ENCODE data around the gene GFPT2. TPM values are rescaled to one million over a fixed set of nuclear protein-coding genes. Genes with fewer than 3 reads are reported as not detected.

The GFPT2 gene
- total RNA-seq, 1 donor from 2014 or later, result 17.6 TPM

DNA sequence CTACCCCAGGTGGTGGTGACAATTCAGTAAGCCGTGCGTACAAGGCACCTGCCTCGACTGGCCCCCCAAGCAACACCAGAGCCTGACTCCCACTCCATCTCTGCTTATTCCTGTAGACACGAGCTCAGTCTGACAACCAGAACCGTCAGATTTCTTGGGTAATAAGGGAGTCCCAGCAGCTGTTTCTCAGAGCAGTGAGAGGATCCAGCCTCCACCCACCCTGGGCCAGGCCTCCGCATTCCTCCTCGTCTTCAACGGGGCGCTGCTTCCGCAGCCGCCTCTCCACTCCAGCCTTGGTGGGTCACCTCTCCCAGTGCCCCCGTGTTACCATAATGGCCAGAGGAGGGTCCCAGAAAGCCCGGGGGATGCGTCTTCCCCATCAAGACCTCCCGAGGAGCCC is 27.7 kb upstream of the GFPT2 start:
- no peak for DNase-seq (ENCODE audit: extremely low spot score, unreplicated experiment)
- H3K27ac Mint-ChIP-seq, result no peak overlapping the region

DNA sequence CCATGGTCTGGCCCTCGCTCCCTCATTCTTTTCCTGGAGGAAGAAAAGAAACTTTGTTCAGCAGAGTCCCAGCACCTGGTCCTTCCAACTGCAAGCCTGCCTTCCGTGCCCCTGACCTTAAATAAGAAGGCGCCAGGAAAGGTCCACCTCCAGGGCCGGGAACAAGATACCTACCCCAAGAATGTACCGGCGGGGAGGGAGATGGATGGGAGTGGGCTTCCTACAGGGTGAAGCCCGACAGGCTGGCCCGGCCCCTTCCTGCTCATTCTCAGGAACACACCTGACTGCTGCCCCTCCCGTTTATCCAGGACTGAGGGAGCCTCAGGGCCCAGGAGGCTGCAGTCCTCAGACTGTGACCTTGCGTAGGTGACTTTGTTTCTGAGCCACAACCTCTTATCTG is 27.3 kb upstream of the GFPT2 start:
- TF ChIP-seq, protein P1, sequence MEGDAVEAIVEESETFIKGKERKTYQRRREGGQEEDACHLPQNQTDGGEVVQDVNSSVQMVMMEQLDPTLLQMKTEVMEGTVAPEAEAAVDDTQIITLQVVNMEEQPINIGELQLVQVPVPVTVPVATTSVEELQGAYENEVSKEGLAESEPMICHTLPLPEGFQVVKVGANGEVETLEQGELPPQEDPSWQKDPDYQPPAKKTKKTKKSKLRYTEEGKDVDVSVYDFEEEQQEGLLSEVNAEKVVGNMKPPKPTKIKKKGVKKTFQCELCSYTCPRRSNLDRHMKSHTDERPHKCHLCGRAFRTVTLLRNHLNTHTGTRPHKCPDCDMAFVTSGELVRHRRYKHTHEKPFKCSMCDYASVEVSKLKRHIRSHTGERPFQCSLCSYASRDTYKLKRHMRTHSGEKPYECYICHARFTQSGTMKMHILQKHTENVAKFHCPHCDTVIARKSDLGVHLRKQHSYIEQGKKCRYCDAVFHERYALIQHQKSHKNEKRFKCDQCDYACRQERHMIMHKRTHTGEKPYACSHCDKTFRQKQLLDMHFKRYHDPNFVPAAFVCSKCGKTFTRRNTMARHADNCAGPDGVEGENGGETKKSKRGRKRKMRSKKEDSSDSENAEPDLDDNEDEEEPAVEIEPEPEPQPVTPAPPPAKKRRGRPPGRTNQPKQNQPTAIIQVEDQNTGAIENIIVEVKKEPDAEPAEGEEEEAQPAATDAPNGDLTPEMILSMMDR (conservative IDR thresholded peaks at IDR 0.05), result no peak
- Mint-ChIP-seq H3K27me3 (no peaks in the 10 kb centered on the region), H3K4me1 (ENCODE audit: unreplicated experiment) (peaks cover 5% of the 10 kb centered on the region), H3K9me3 (no peaks in the 10 kb centered on the region), H3K27ac (no peak overlapping the region), H3K36me3 (no peaks in the 10 kb centered on the region), H3K4me3 (no peak overlapping the region)
- no peak for DNase-seq (ENCODE audit: extremely low spot score, unreplicated experiment)

More for the DNA sequence above, 27.7 kb upstream of the GFPT2 start:
- Mint-ChIP-seq H3K36me3 (no peaks in the 10 kb centered on the region), H3K9me3 (no peaks in the 10 kb centered on the region), H3K27me3 (no peaks in the 10 kb centered on the region), H3K4me3 (no peak overlapping the region), H3K4me1 (ENCODE audit: unreplicated experiment) (peaks cover 5% of the 10 kb centered on the region)
- TF ChIP-seq, protein P1 (conservative IDR thresholded peaks at IDR 0.05), result no peak

DNA sequence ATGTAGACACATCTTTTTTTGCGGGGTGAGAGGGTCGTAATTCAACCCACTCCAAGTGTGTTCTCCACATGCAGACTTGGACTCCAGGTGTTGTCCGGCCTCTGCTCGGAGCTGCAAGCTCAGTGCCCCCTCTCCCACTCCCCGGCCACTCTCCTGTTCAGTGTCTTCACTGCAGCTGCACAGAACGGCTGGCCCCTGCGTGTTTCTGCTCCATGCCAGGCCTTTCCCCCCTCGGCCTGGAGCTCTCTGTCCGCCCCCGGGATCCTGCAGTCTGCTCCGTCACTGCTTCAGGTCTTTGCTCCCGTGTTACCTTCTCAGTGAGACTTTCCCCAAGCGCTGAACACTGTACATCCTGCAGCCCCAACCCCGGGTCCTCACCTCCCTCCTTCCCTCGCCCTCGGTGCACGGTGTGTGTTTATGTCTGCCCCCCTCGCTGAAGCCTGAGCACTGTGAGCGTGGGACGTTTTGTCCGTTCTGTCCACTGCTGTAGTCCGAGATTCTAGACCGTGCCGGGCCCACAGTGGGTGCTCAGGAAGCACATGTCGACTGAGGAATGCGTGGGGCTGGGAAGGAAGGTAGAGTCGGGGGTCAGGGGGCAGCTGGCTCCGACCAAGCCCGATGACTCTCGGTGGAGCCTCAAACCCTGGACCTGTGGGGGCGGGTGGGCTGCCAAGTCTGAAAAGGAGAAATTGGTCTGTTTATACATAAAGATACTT is 26.4 kb upstream of the GFPT2 start:
- no peak for DNase-seq (ENCODE audit: extremely low spot score, unreplicated experiment)
- Mint-ChIP-seq H3K27ac (no peak overlapping the region), H3K27me3 (no peaks in the 10 kb centered on the region), H3K4me1 (ENCODE audit: unreplicated experiment) (peaks cover 5% of the 10 kb centered on the region), H3K4me3 (no peak overlapping the region), H3K9me3 (no peaks in the 10 kb centered on the region), H3K36me3 (no peaks in the 10 kb centered on the region)
- TF ChIP-seq, protein P1 (conservative IDR thresholded peaks at IDR 0.05), result no peak

DNA sequence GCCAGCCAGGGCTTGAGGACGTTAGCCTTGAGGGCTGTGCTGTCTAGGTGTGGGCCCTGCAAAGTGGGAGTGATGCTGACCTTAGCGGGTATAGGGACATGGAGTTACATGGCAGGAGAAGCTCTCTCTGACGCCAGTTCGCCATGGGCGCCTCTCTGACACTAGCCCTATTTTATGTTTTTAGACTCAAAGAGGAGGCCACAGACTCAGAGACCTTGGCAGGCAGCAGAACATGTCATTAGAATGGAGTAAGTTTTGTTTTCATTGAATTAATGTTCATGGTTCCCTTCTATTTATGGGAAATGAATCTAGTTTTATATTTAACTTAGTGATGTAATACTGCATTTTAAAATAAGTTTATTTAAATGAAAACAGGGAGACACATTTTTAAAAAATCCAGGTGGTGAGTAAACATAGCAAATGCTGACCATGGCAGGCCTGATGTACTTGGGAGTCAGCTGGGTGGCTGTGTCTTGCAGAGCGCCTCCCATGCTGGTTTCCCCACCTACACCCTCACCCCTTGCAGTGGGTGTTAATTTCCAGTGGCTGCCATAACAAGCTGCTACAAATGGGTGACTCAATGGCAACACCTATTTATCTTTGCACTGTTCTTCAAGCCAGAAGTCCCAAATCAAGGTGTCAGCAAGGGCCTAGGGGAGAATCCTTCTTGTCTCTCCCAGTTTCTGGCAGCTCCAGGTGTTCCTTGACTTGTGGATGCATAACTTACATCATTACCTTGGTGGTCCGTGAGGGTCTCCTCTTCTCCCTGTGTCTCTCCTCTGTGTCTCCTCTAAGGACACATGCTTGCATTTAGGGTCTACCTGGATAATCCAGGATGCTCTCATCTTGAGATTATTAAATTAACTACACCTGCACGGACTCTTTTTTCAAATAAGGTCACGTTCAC is 25.6 kb upstream of the GFPT2 start:
- H3K9me3 Mint-ChIP-seq, result no peaks in the 10 kb centered on the region
- H3K36me3 Mint-ChIP-seq, result no peaks in the 10 kb centered on the region
- H3K4me1 Mint-ChIP-seq (ENCODE audit: unreplicated experiment), result peaks cover 5% of the 10 kb centered on the region
- no peak for DNase-seq (ENCODE audit: extremely low spot score, unreplicated experiment)
- H3K4me3 Mint-ChIP-seq, result no peak overlapping the region
- no peaks in the 10 kb centered on the region for H3K27me3 Mint-ChIP-seq
- no peak overlapping the region for H3K27ac Mint-ChIP-seq
- TF ChIP-seq, protein P1 (conservative IDR thresholded peaks at IDR 0.05), result no peak

DNA sequence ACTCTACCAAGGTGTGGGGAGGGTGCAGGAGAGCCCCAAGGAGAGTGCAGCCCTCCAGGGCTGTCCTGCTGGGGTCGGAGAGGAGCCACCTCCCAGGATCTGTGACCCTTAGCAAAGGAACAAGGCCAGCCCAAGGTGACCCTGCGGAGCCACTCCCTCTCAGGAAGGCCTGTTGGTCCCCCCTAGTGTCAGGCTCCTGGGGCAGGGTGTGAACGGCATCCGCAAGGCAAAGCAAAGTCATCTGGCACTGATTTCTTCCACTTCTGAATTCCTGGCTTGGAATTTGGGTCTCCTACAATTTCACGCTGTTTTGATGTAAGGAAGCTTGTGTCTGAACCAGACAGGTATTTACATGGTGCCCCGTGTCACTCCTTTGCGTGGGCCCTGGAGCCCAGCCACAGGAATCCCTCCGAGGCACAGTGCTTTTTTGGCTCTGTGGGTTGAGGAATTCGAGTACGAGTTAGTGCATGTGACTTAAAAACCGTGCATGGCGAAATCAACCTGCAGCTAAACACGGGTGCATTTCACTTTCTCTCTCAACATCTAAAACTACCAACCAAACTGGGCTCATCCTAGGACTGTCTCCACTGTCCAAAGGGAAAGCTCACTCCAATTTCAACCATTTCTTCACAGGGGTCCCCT is 24.5 kb upstream of the GFPT2 start:
- H3K9me3 Mint-ChIP-seq, result no peaks in the 10 kb centered on the region
- peaks cover 5% of the 10 kb centered on the region for H3K4me1 Mint-ChIP-seq (ENCODE audit: unreplicated experiment)
- TF ChIP-seq, protein P1 (conservative IDR thresholded peaks at IDR 0.05), result no peak
- DNase-seq (ENCODE audit: extremely low spot score, unreplicated experiment), result no peak
- H3K27ac Mint-ChIP-seq, result no peak overlapping the region
- no peaks in the 10 kb centered on the region for H3K36me3 Mint-ChIP-seq
- no peaks in the 10 kb centered on the region for H3K27me3 Mint-ChIP-seq
- no peak overlapping the region for H3K4me3 Mint-ChIP-seq

Measured in type B pancreatic cell (in vitro differentiated cells).